Thoracic aorta (tissue), 2 donors: ENCODE results near the gene CD7. TPM values are rescaled to one million over a fixed set of nuclear protein-coding genes. Genes with fewer than 3 reads are reported as not detected.
A peak's percentile ranks its signal among the peaks of the same experiment; 100 is the strongest.

Source experiments
- ATAC-seq: fragments of 150-250 bp; one replicate; pipeline ENCODE4 v1.8.0; 2017; ENCODE audit warnings: low read depth; ENCODE audit not compliant: insufficient number of reproducible peaks, low FRiP score
- DNase-seq: peaks from one replicate; pipeline ENCODE4 v3.0.0-alpha.2; 2020; ENCODE audit warnings: low spot score
- H3K27ac ChIP-seq, 2 donors: fragments of 200-600 bp; sonication (generic); 1 replicate in 1 of 2; 2 replicates in 1 of 2; pipeline ENCODE4 v1.5.1; 2016; ENCODE audit warnings: mild to moderate bottlenecking in 2 of 2, moderate library complexity in 2 of 2
- H3K27me3 ChIP-seq: fragments of 200-600 bp; sonication (generic); replicated peaks from 2 replicates; pipeline ENCODE4 v1.6.0; 2016; ENCODE audit warnings: mild to moderate bottlenecking; ENCODE audit not compliant: insufficient read depth
- H3K36me3 ChIP-seq: fragments of 200-600 bp; sonication (generic); one replicate; pipeline ENCODE4 v1.5.1; 2016
- H3K4me1 ChIP-seq, 2 donors: fragments of 200-600 bp; sonication (generic); 1 replicate in 1 of 2; 2 replicates in 1 of 2; pipeline versions ENCODE4 v1.5.1 to v1.6.0; 2016; ENCODE audit warnings: low read depth in 2 of 2, mild to moderate bottlenecking in 1 of 2; ENCODE audit not compliant: control insufficient read depth in 1 of 2
- H3K4me3 ChIP-seq: fragments of 200-600 bp; sonication (generic); 2 replicates; pipeline ENCODE4 v1.5.1; 2016; ENCODE audit warnings: mild to moderate bottlenecking
- H3K9me3 ChIP-seq: fragments of 200-600 bp; sonication (generic); 2 replicates; pipeline ENCODE4 v1.5.1; 2016
- total RNA-seq, 2 donors: library from RNA; depleted of rRNA; stranded (reverse); fragments of >200 nt; gene quantifications; one replicate each; pipeline versions ENCODE4 v1.1.0 to v1.2.3, GENCODE V29; 2016
- TF ChIP-seq, protein P1 (sequence below): fragments of 200-600 bp; sonication (generic); IDR thresholded peaks from one replicate; pipeline ENCODE4 v1.5.1; 2019; ENCODE audit warnings: antibody characterized with exemption

The CD7 gene
- total RNA-seq, 2 donors from 2014 or later: 3.0 to 3.5 TPM

DNA sequence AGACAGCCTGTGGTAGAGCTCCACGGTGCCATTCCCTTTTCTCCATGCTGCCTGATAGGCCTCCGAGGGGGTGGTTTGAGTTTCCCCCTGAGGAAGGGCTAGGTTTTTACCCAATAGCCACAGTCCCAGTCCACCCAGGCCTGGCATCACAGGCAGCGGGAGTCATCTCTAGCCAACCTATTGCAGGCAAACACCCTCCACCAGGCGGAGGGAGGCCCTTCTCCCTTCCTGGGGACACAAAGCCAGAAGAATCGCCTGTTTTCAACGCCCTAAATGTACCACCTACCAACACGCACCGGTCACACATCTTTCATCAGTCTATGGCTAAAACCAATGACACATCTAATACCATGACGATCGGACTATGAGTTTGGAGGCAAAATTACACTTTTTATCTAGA is 51.3 kb downstream of the CD7 start:
- no peak for ATAC-seq
- Histone ChIP-seq H3K27me3 (no peaks in the 10 kb centered on the region), H3K4me3 (no peak overlapping the region), H3K36me3 (peaks cover 48% of the 10 kb centered on the region), H3K27ac (peak overlapping the region; percentile 15 to 87), H3K9me3 (no peaks in the 10 kb centered on the region), H3K4me1 (peaks cover 28 to 55% of the 10 kb centered on the region in 2 donors)
- no peak for DNase-seq
- TF ChIP-seq, protein P1, sequence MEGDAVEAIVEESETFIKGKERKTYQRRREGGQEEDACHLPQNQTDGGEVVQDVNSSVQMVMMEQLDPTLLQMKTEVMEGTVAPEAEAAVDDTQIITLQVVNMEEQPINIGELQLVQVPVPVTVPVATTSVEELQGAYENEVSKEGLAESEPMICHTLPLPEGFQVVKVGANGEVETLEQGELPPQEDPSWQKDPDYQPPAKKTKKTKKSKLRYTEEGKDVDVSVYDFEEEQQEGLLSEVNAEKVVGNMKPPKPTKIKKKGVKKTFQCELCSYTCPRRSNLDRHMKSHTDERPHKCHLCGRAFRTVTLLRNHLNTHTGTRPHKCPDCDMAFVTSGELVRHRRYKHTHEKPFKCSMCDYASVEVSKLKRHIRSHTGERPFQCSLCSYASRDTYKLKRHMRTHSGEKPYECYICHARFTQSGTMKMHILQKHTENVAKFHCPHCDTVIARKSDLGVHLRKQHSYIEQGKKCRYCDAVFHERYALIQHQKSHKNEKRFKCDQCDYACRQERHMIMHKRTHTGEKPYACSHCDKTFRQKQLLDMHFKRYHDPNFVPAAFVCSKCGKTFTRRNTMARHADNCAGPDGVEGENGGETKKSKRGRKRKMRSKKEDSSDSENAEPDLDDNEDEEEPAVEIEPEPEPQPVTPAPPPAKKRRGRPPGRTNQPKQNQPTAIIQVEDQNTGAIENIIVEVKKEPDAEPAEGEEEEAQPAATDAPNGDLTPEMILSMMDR: no peak

Other genes starting within 250 kb of the CD7 start
- gene FASN, start 219.4 kb downstream of the CD7 start, total RNA-seq: 10 to 100 TPM; 49.6 to 50.9 TPM
- gene CCDC57, start 104.8 kb downstream of the CD7 start, total RNA-seq: 10 to 100 TPM; 19.4 to 58.1 TPM
- gene SLC16A3, start 88.6 kb downstream of the CD7 start, total RNA-seq: 100 to 1,000 TPM in 1 of 2 donors, 10 to 100 TPM in 1; 76.0 to 113 TPM
- 10 to 100 TPM; 69.5 to 71.9 TPM for gene CSNK1D, start 43.9 kb downstream of the CD7 start, total RNA-seq
- gene SECTM1, start 16.2 kb upstream of the CD7 start, total RNA-seq: 10 to 100 TPM; 16.7 to 32.2 TPM
- gene TEX19, start 41.6 kb upstream of the CD7 start, total RNA-seq: not detected
- under 1 TPM in 1 of 2 donors, not detected in 1; 0.27 TPM for gene UTS2R, start 54.2 kb upstream of the CD7 start, total RNA-seq
- gene HEXD, start 100.7 kb upstream of the CD7 start, total RNA-seq: 10 to 100 TPM; 31.4 to 34.7 TPM
- gene OGFOD3, start 101.0 kb upstream of the CD7 start, total RNA-seq: 10 to 100 TPM; 24.9 to 27.4 TPM
- gene CYBC1, start 133.1 kb upstream of the CD7 start, total RNA-seq: 100 to 1,000 TPM in 1 of 2 donors, 10 to 100 TPM in 1; 84.6 to 178 TPM
- 10 to 100 TPM; 77.0 to 86.8 TPM for gene NARF, start 141.1 kb upstream of the CD7 start, total RNA-seq
- 10 to 100 TPM; 34.8 to 85.1 TPM for gene FOXK2, start 202.1 kb upstream of the CD7 start, total RNA-seq